ENCODE results near the gene UNC50.

UNC50 gene

DNA sequence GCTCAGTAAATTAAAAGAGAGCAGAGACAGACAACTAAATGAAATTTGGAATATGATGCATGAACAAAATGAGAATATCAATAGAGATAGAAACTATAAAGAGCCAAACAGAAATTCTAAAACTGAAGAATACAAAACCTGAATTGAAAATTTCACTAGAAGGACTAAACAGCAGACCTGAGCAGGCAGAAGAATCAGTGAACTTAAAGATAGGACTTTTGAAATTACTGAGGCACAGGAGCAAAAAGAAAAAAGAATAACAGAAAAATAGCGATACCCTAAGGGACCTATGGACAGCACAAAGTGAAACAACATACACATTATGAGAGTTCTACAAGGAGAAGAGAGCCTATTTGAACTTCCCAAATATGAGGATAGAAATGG lies 41.6 kb downstream of the UNC50 start:
- H3K36me3 ChIP-seq (ENCODE audit: insufficient read depth, low read length), result no peaks in the 10 kb centered on the region
- H2AFZ ChIP-seq (ENCODE audit: low read length), result no peak overlapping the region
- no peaks in the 10 kb centered on the region for H3K9me2 ChIP-seq (ENCODE audit: low read depth, low read length)
- H3K4me3 ChIP-seq (ENCODE audit: low read depth, low read length, poor library complexity, severe bottlenecking), result no peak overlapping the region
- H4K20me1 ChIP-seq (ENCODE audit: insufficient read depth, low read length), result no peaks in the 10 kb centered on the region
- peaks cover 7% of the 10 kb centered on the region for H3K4me1 ChIP-seq (ENCODE audit: insufficient read depth, low read length, severe bottlenecking)
- H3K9ac ChIP-seq (ENCODE audit: low read length), result no peak overlapping the region
- H3K4me2 ChIP-seq (ENCODE audit: low read length), result no peak overlapping the region
- H3K9me3 ChIP-seq (ENCODE audit: low read length), result no peaks in the 10 kb centered on the region
- no peaks in the 10 kb centered on the region for H3K27me3 ChIP-seq (ENCODE audit: insufficient read depth, low read length)
- TF ChIP-seq, protein P1, sequence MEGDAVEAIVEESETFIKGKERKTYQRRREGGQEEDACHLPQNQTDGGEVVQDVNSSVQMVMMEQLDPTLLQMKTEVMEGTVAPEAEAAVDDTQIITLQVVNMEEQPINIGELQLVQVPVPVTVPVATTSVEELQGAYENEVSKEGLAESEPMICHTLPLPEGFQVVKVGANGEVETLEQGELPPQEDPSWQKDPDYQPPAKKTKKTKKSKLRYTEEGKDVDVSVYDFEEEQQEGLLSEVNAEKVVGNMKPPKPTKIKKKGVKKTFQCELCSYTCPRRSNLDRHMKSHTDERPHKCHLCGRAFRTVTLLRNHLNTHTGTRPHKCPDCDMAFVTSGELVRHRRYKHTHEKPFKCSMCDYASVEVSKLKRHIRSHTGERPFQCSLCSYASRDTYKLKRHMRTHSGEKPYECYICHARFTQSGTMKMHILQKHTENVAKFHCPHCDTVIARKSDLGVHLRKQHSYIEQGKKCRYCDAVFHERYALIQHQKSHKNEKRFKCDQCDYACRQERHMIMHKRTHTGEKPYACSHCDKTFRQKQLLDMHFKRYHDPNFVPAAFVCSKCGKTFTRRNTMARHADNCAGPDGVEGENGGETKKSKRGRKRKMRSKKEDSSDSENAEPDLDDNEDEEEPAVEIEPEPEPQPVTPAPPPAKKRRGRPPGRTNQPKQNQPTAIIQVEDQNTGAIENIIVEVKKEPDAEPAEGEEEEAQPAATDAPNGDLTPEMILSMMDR (IDR thresholded peaks at IDR 0.05; ENCODE audit: low read length), result no peak
- TF ChIP-seq EZH2 (IDR thresholded peaks at IDR 0.05; ENCODE audit: borderline replicate concordance, low read length), result no peak
- H3K79me2 ChIP-seq (ENCODE audit: insufficient read depth, low read length), result no peaks in the 10 kb centered on the region
- H3K27ac ChIP-seq (ENCODE audit: low read depth, low read length, poor library complexity, severe bottlenecking), result no peak overlapping the region
- H3F3A ChIP-seq (ENCODE audit: insufficient read depth, low read length), result no peaks in the 10 kb centered on the region

DNA sequence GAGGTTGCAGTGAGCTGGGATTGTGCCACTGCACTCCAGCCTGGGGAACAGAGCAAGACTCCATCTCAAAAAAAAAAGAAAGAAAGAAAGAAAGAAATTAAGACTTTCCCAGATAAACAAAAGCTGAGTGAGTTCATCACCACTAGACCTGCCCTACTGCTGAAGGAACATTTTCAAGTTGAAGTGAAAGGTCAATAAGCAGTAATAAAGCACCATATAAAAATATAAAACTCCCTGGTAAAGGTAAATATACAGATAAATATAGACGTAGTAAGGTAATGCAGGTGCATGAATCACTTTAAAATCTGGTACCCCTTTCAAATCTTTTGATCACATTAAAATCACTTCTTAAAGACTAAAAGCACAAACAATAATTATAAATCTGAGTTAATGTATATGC lies 42.6 kb downstream of the UNC50 start:
- no peak overlapping the region for H3K27ac ChIP-seq (ENCODE audit: low read depth, low read length, poor library complexity, severe bottlenecking)
- H3K4me2 ChIP-seq (ENCODE audit: low read length), result no peak overlapping the region
- H3K9me3 ChIP-seq (ENCODE audit: low read length), result no peaks in the 10 kb centered on the region
- no peak for TF ChIP-seq EZH2 (IDR thresholded peaks at IDR 0.05; ENCODE audit: borderline replicate concordance, low read length)
- TF ChIP-seq, protein P1 (IDR thresholded peaks at IDR 0.05; ENCODE audit: low read length), result no peak
- no peak overlapping the region for H2AFZ ChIP-seq (ENCODE audit: low read length)
- H3K9me2 ChIP-seq (ENCODE audit: low read depth, low read length), result no peaks in the 10 kb centered on the region
- no peak overlapping the region for H3K9ac ChIP-seq (ENCODE audit: low read length)
- no peaks in the 10 kb centered on the region for H4K20me1 ChIP-seq (ENCODE audit: insufficient read depth, low read length)
- no peak overlapping the region for H3K4me3 ChIP-seq (ENCODE audit: low read depth, low read length, poor library complexity, severe bottlenecking)
- H3K4me1 ChIP-seq (ENCODE audit: insufficient read depth, low read length, severe bottlenecking), result peaks cover 12% of the 10 kb centered on the region
- no peaks in the 10 kb centered on the region for H3K79me2 ChIP-seq (ENCODE audit: insufficient read depth, low read length)
- H3K27me3 ChIP-seq (ENCODE audit: insufficient read depth, low read length), result no peaks in the 10 kb centered on the region
- H3F3A ChIP-seq (ENCODE audit: insufficient read depth, low read length), result no peaks in the 10 kb centered on the region
- no peaks in the 10 kb centered on the region for H3K36me3 ChIP-seq (ENCODE audit: insufficient read depth, low read length)

DNA sequence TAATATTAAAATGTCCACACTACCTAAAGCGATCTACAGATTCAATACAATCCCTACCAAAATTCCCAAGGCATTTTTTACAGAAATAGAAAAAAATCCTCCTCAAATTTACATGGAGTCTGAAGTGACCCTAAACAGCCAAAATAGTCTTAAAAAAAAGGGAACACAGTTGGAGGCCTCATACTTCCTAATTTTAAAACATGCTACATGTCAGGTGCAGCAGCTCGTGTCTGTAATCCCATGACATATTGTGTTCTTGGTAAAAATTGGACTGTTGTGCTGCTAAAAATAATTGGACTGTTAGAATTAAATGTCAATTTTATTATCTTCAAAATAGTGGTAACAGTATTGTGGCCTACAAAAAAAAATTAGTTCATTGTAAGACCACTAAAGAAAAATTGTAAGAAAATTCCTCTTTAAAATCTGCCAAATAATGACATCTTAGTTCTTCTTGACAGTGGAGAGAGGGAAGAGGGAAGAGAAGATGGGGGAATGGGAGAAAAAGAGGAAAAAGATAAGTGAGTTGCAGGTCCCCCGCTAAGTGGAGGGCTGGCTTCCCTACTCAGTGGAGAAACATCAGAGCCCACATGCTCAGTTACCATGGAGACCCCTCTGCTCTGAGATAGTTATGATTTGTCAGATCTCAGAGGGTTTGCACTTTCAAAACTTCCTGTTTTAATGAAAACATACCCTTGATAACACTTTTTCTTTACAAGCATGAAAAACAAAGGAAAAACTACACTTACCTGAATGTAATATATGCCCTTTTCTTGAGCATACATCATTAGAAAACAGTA lies 46.5 kb downstream of the UNC50 start:
- Histone ChIP-seq H3K9ac (ENCODE audit: low read length) (no peak overlapping the region), H3K4me3 (ENCODE audit: low read depth, low read length, poor library complexity, severe bottlenecking) (no peak overlapping the region), H3K27me3 (ENCODE audit: insufficient read depth, low read length) (no peaks in the 10 kb centered on the region), H3F3A (ENCODE audit: insufficient read depth, low read length) (no peaks in the 10 kb centered on the region), H2AFZ (ENCODE audit: low read length) (no peak overlapping the region), H3K79me2 (ENCODE audit: insufficient read depth, low read length) (no peaks in the 10 kb centered on the region), H3K4me1 (ENCODE audit: insufficient read depth, low read length, severe bottlenecking) (peaks cover 12% of the 10 kb centered on the region), H3K36me3 (ENCODE audit: insufficient read depth, low read length) (no peaks in the 10 kb centered on the region), H3K9me3 (ENCODE audit: low read length) (no peaks in the 10 kb centered on the region), H4K20me1 (ENCODE audit: insufficient read depth, low read length) (no peaks in the 10 kb centered on the region), H3K9me2 (ENCODE audit: low read depth, low read length) (no peaks in the 10 kb centered on the region), H3K4me2 (ENCODE audit: low read length) (no peak overlapping the region), H3K27ac (ENCODE audit: low read depth, low read length, poor library complexity, severe bottlenecking) (no peak overlapping the region)
- TF ChIP-seq, protein P1 (IDR thresholded peaks at IDR 0.05; ENCODE audit: low read length), result no peak
- TF ChIP-seq EZH2 (IDR thresholded peaks at IDR 0.05; ENCODE audit: borderline replicate concordance, low read length), result no peak
